Measurements from ENCODE around the gene ATP8B3. TPM values are rescaled to one million over a fixed set of nuclear protein-coding genes. Genes with fewer than 3 reads are reported as not detected.

ATP8B3 gene
- total and polyA plus RNA-seq, 9 of the 15 experiments (the other 6 are each of a cell fraction or from before 2014, with no cell fraction given), result 1.2 to 12.3 (median 3.8) TPM

GRCh38 chr19:1744133-1744665 is 67.9 kb downstream of the ATP8B3 start (continued):
- TF ChIP-seq SMAD1 (IDR thresholded peaks at IDR 0.05; ENCODE audit: low read depth, low read length, partially characterized antibody), result no peak

GRCh38 chr19:1742989-1743696 is 68.9 kb downstream of the ATP8B3 start:
- BruUV-seq (replicated peaks), result no TSS peak
- Histone ChIP-seq H3K27ac (ENCODE audit: extremely low read depth, low read depth, low read length) (no peak overlapping the region), H3K79me2 (ENCODE audit: control insufficient read depth, insufficient read depth, low read length) (no peaks in the 10 kb centered on the region), H3K4me2 (ENCODE audit: insufficient read depth, low read length) (no peak overlapping the region), H3K9ac (ENCODE audit: insufficient read depth in 1 of 2, low read depth in 2 of 2, low read length in 2 of 2) (no peak overlapping the region), H3K4me1 (replicated peaks in 1 of 2; ENCODE audit: control insufficient read depth in 2 of 2, insufficient read depth in 2 of 2, low read length in 2 of 2) (peaks cover 16 to 49% of the 10 kb centered on the region in 2 experiments), H3K9me3 (replicated peaks; ENCODE audit: control insufficient read depth, insufficient read depth, low read depth, low read length) (no peaks in the 10 kb centered on the region), H3K4me3 (no peak overlapping the region), H3K27me3 (ENCODE audit: control insufficient read depth in 2 of 2, insufficient read depth in 2 of 2, low read length in 2 of 2) (peaks cover 2 to 14% of the 10 kb centered on the region in 2 experiments; a peak in 2 of 5 replicates), H3K36me3 (ENCODE audit: control insufficient read depth, insufficient read depth, low read length) (no peaks in the 10 kb centered on the region), H3K9me1 (ENCODE audit: control insufficient read depth, insufficient read depth, low read length) (no peaks in the 10 kb centered on the region), H2AFZ (ENCODE audit: low read depth, low read length) (no peak overlapping the region), H4K20me1 (replicated peaks; ENCODE audit: control insufficient read depth, insufficient read depth, low read length) (no peaks in the 10 kb centered on the region)
- ChIA-PET CTCF (ENCODE audit: low intra/inter-chr PET ratio) (no interaction called here), POLR2A (no interaction called here)
- FAIRE-seq (no peak), ATAC-seq (no peak), DNase-seq (ENCODE audit: extremely low read depth in 1 of 4, low spot score in 3 of 4) (no peak)
- in situ Hi-C loops (cut with MboI) (no loop called here), intact Hi-C loops (cut with micrococcal nuclease) (no loop called here)
- WGBS (ENCODE audit: insufficient coverage, low coverage, missing lambda C conversion rate), result 55% methylated on average over 31 of the region's 34 CpGs
- no peak for TF ChIP-seq CBX3 (IDR thresholded peaks at IDR 0.05; ENCODE audit: borderline replicate concordance in 1 of 2, low read length in 2 of 2)
- no peak for TF ChIP-seq PTBP1 (IDR thresholded peaks at IDR 0.05; ENCODE audit: low read depth, low read length)
- TF ChIP-seq MED1 (CRISPR knock-in tag; IDR thresholded peaks at IDR 0.05; ENCODE audit: borderline replicate concordance), result no peak
- peak in 1 of 2 experiments; percentile 58; a peak in 1 of 4 replicates for TF ChIP-seq KDM1A (IDR thresholded peaks at IDR 0.05)
- no peak for TF ChIP-seq ZNF518B (CRISPR knock-in tag; IDR thresholded peaks at IDR 0.05)
- no peak for TF ChIP-seq ZNF77 (CRISPR knock-in tag; IDR thresholded peaks at IDR 0.05)
- TF ChIP-seq TRIM25 (IDR thresholded peaks at IDR 0.05; ENCODE audit: borderline replicate concordance), result no peak
- no peak for TF ChIP-seq SOX6 (IDR thresholded peaks at IDR 0.05)
- TF ChIP-seq ZBTB1 (CRISPR knock-in tag; IDR thresholded peaks at IDR 0.05; ENCODE audit: borderline replicate concordance, low read depth), result no peak
- no peak for TF ChIP-seq NCOA6 (IDR thresholded peaks at IDR 0.05)
- TF ChIP-seq RBM25 (IDR thresholded peaks at IDR 0.05; ENCODE audit: low read depth, low read length, severe bottlenecking), result peak; percentile 50
- TF ChIP-seq CHD4 (IDR thresholded peaks at IDR 0.05; ENCODE audit: insufficient read depth, insufficient replicate concordance, low read depth, low read length, poor library complexity, severe bottlenecking), result peak; percentile 79
- TF ChIP-seq MIER1 (IDR thresholded peaks at IDR 0.05; ENCODE audit: low read depth), result no peak
- no peak for TF ChIP-seq ADNP (tag; IDR thresholded peaks at IDR 0.05)
- no peak for TF ChIP-seq CTBP1 (IDR thresholded peaks at IDR 0.05; ENCODE audit: borderline replicate concordance)
